Stimulated activated CD8-positive, alpha-beta memory T cell treated with anti-CD3 and anti-CD28 coated beads, Interleukin-4, amount 100 ng/mL, for 24 hours (primary cell): ENCODE measurements around the gene PDGFRA.
"Not testable (repeated sequence)": the region's sequence is repeated elsewhere in the genome, so short reads cannot be mapped to it uniquely, and the experiment has no call there.

ENCODE experiments used
- DNase-seq: peaks from one replicate; pipeline ENCODE4 v3.0.0-alpha.2; 2020; ENCODE audit warnings: low read depth

Gene PDGFRA

GRCh38 chr4:54320826-54321685 is 92.0 kb downstream of the PDGFRA start:
- DNase-seq, result no peak

- DNase-seq, result no peak
These were observed 93.8 kb downstream of the PDGFRA start for GRCh38 chr4:54322818-54323417.

- DNase-seq, result no peak
These were observed 101.8 kb downstream of the PDGFRA start for GRCh38 chr4:54330896-54331295.

- no peak for DNase-seq
These were observed 103.4 kb downstream of the PDGFRA start for GRCh38 chr4:54332542-54332941.

- no peak for DNase-seq
These were observed 104.6 kb downstream of the PDGFRA start for GRCh38 chr4:54333657-54334056.

- DNase-seq, result not testable (repeated sequence)
These were observed 105.7 kb downstream of the PDGFRA start for GRCh38 chr4:54334769-54335168.

DNA sequence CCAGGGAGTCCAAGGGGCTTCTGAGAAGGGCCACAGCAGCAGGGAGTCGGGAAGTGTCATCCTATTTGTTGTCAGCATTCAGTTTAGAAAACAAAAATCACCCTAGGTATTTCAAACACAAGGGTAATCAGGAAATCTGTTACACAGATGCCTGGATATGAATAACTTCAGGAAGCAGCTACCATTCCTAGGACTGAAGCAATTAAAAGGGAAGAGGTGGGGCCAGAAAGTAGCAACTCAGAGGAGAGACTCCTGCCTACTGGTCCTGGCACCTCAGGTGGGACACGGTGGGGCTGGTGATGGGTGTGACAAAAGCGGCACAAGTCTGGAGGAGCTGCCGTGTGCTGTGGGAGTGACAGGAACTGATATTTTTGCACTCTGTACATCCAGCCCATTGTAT is 107.9 kb downstream of the PDGFRA start:
- no peak for DNase-seq

- DNase-seq, result not testable (repeated sequence)
These were observed 113.0 kb downstream of the PDGFRA start for GRCh38 chr4:54342067-54342466.
